SU-DHL-6 (cell line): ENCODE measurements around the gene ACSL5.

Source experiments
- H2AFZ ChIP-seq: fragments of 200-600 bp; sonication (generic); 2 replicates; pipeline ENCODE4 v1.6.1; 2014; ENCODE audit warnings: low read depth, mild to moderate bottlenecking, moderate library complexity, mixed read lengths, antibody characterized with exemption, low read length; ENCODE audit not compliant: severe bottlenecking
- H3F3A ChIP-seq: fragments of 200-600 bp; shearing (Covaris generic); 2 replicates; pipeline ENCODE4 v1.6.0; 2016; ENCODE audit warnings: antibody characterized with exemption, mild to moderate bottlenecking; ENCODE audit not compliant: insufficient read depth
- H3K27ac ChIP-seq: fragments of 200-600 bp; sonication (generic); 2 replicates; pipeline ENCODE4 v1.5.1; 2016; ENCODE audit warnings: low read depth, mild to moderate bottlenecking, low read length, moderate library complexity, mixed read lengths
- H3K27me3 ChIP-seq: fragments of 200-600 bp; sonication (generic), shearing (Covaris generic); 2 replicates; pipeline ENCODE4 v1.6.0; 2014; ENCODE audit warnings: mild to moderate bottlenecking, low read length
- H3K36me3 ChIP-seq: fragments of 200-600 bp; sonication (generic); 2 replicates; pipeline ENCODE4 v1.6.1; 2014; ENCODE audit warnings: mild to moderate bottlenecking, low read length, mixed read lengths
- H3K4me2 ChIP-seq: fragments of 300-600, 200-600 bp; shearing (Covaris generic), sonication (generic); 2 replicates; pipeline ENCODE4 v1.6.0; 2014; ENCODE audit warnings: low read length, low read depth, mild to moderate bottlenecking; ENCODE audit not compliant: poor library complexity, severe bottlenecking
- H3K4me3 ChIP-seq: fragments of 200-600 bp; sonication (generic); 2 replicates; pipeline ENCODE4 v1.5.1; 2014; ENCODE audit warnings: antibody characterized with exemption, low read length, mild to moderate bottlenecking, mixed read lengths; ENCODE audit not compliant: insufficient read depth, poor library complexity, severe bottlenecking
- H3K79me2 ChIP-seq: fragments of 200-600 bp; sonication (generic); 2 replicates; pipeline ENCODE4 v1.6.1; 2014; ENCODE audit warnings: mild to moderate bottlenecking, low read length, moderate library complexity; ENCODE audit not compliant: insufficient read depth
- H3K9ac ChIP-seq: fragments of 200-600 bp; sonication (generic); 2 replicates; pipeline ENCODE4 v1.7.0; 2014; ENCODE audit warnings: mild to moderate bottlenecking, low read length
- H3K9me2 ChIP-seq: fragments of 200-600 bp; sonication (generic); replicated peaks from 2 replicates; pipeline ENCODE4 v1.6.1; 2014; ENCODE audit warnings: low read length; ENCODE audit not compliant: insufficient read depth
- H3K9me3 ChIP-seq: fragments of 200-600 bp; sonication (generic); 2 replicates; pipeline ENCODE4 v1.6.1; 2014; ENCODE audit warnings: low read length, mixed read lengths; ENCODE audit not compliant: insufficient read depth
- H4K20me1 ChIP-seq: fragments of 200-600 bp; sonication (generic); 2 replicates; pipeline ENCODE4 v1.6.1; 2014; ENCODE audit warnings: low read depth, mild to moderate bottlenecking, antibody characterized with exemption, low read length, moderate library complexity, mixed read lengths
- CTCF ChIP-seq: fragments of 200-600 bp; sonication (generic); IDR thresholded peaks from one replicate; pipeline ENCODE4 v1.5.1; 2017; ENCODE audit warnings: antibody characterized with exemption, mild to moderate bottlenecking, low read length, moderate library complexity; ENCODE audit not compliant: insufficient read depth, poor library complexity, severe bottlenecking
- EZH2phosphoT487 ChIP-seq: fragments of 200-600 bp; sonication (generic), shearing (Covaris generic); conservative IDR thresholded peaks from 2 replicates; pipeline ENCODE4 v1.6.1; 2018; ENCODE audit warnings: mild to moderate bottlenecking, antibody characterized with exemption, low read length, moderate library complexity, mixed read lengths

The ACSL5 gene

GRCh38 chr10:112424651-112425050 lies 50.7 kb downstream of the ACSL5 start:
- no peaks in the 10 kb centered on the region for H3K79me2 ChIP-seq
- no peak overlapping the region for H2AFZ ChIP-seq
- no peaks in the 10 kb centered on the region for H3K9me3 ChIP-seq
- no peak overlapping the region for H3K4me3 ChIP-seq
- H3K9me2 ChIP-seq, result no peaks in the 10 kb centered on the region
- no peaks in the 10 kb centered on the region for H4K20me1 ChIP-seq
- 0 out of 2 replicates have a peak, but pooled peaks cover 6% of the 10 kb centered on the region for H3F3A ChIP-seq
- H3K4me2 ChIP-seq, result no peak overlapping the region
- H3K9ac ChIP-seq, result no peak overlapping the region
- peaks cover 7% of the 10 kb centered on the region; the same call in 1 of the 2 replicates for H3K36me3 ChIP-seq
- no peak overlapping the region for H3K27ac ChIP-seq
- H3K27me3 ChIP-seq, result no peaks in the 10 kb centered on the region
- TF ChIP-seq EZH2phosphoT487, result no peak
- TF ChIP-seq CTCF, result no peak

GRCh38 chr10:112426111-112426510 lies 52.2 kb downstream of the ACSL5 start:
- H3K9me2 ChIP-seq, result no peaks in the 10 kb centered on the region
- H3K36me3 ChIP-seq, result peaks cover 10% of the 10 kb centered on the region; the same call in 1 of the 2 replicates
- no peaks in the 10 kb centered on the region for H3K9me3 ChIP-seq

GRCh38 chr10:112429147-112429546 lies 55.2 kb downstream of the ACSL5 start:
- no peaks in the 10 kb centered on the region for H3K27me3 ChIP-seq
- H3K9me2 ChIP-seq, result no peaks in the 10 kb centered on the region
- H3K79me2 ChIP-seq, result no peaks in the 10 kb centered on the region
- no peak overlapping the region for H2AFZ ChIP-seq
- H3F3A ChIP-seq, result 0 out of 2 replicates have a peak, but pooled peaks cover 8% of the 10 kb centered on the region
- no peak overlapping the region for H3K9ac ChIP-seq
- no peak overlapping the region for H3K27ac ChIP-seq
- no peaks in the 10 kb centered on the region for H3K9me3 ChIP-seq
- H3K36me3 ChIP-seq, result peaks cover 36% of the 10 kb centered on the region
- no peak overlapping the region for H3K4me2 ChIP-seq
- H3K4me3 ChIP-seq, result no peak overlapping the region
- no peaks in the 10 kb centered on the region for H4K20me1 ChIP-seq
- TF ChIP-seq CTCF (no peak), EZH2phosphoT487 (no peak)

More at GRCh38 chr10:112426111-112426510, 52.2 kb downstream of the ACSL5 start:
- Histone ChIP-seq H2AFZ (no peak overlapping the region), H3K27ac (no peak overlapping the region), H3K9ac (no peak overlapping the region), H3K4me3 (no peak overlapping the region), H3K4me2 (no peak overlapping the region), H3F3A (0 out of 2 replicates have a peak, but pooled peaks cover 8% of the 10 kb centered on the region), H3K27me3 (no peaks in the 10 kb centered on the region), H4K20me1 (no peaks in the 10 kb centered on the region), H3K79me2 (no peaks in the 10 kb centered on the region)
- TF ChIP-seq CTCF (no peak), EZH2phosphoT487 (no peak)
